ENCODE data around the gene OSGEPL1.

- TF ChIP-seq CTCF (IDR thresholded peaks at IDR 0.05), result no peak
- peak in 1 of 2 donors; percentile 30 for TF ChIP-seq POLR2A (IDR thresholded peaks at IDR 0.05)
Measured at GRCh38 chr2:189783927-189784867, 21.6 kb upstream of the OSGEPL1 start, which contains the start of the genes ORMDL1 and PMS1.

All from lower leg skin (tissue), 3 donors.